Measurements from ENCODE around the gene AGAP2.
"Not testable (repeated sequence)": the region's sequence is repeated elsewhere in the genome, so short reads cannot be mapped to it uniquely, and the experiment has no call there.

AGAP2 gene

DNA sequence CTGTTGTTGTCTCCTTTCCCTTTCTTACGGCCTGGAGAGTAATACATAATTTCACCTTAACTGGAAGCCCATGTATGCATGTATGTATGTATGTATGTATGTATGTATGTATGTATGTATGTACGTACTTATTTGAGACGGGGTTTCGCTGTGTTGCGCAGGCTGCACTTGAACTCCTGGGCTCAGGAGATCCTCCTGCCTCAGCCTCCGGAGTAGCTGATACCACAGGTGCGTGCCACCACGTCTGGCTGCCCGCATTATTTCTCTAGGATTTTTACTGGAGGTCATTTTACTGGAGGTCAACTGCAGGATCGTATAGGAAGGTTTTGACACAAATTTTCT lies 45.3 kb downstream of the AGAP2 start:
- no peak for DNase-seq

DNA sequence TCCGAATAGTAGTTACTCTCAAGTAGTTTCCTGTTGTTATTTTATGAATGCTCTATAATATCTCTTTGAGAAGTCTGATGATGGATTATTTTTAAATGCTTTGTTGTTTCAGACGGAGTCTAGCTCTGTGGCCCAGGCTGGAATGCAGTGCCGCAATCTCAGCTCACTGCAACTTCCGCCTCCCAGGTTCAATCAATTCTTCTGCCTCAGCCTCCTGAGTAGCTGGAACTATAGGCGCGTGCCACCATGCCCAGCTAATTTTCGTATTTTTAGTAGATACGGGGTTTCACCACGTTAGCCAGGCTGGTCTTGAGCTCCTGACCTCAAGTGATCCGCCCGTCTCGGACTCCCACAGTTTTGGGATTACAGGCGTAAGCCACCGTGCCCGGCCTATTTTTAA lies 46.0 kb downstream of the AGAP2 start:
- DNase-seq = no peak

DNA sequence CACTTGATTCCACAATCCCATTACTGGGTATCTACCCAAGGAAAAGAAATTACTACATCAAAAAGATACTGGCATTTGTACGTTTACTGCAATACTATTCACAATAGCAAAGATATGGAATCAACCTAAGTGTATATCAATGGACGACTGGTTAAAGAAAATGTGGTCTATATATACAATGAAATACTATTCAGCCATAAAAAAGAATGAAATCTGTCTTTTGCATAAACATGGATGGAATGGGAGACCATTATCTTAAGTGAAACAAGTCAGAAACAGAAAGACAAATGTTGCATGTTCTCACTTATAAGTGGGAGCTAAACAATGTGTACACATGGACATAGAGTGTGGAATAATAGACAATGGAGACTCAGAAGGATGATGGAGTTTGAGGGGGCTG lies 49.6 kb downstream of the AGAP2 start:
- DNase-seq = no peak

DNA sequence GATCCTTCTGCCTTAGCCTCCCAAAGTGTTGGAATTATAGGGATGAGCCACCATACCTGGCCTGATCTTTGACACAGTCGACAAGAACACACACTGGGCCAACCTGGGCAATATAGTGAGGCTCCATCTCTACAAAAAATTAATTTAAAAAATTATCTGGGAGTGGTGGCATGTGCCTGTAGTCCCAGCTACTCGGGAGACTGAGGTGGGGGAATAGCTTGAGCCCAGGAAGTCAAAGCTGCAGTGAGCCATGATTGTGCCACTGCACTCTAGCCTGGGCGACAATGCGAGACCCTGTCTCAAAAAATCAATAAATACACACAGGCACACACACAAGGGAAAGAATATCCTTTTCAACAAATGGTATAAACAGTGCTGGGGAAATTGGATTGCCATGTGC lies 50.7 kb downstream of the AGAP2 start:
- no peak for DNase-seq

DNA sequence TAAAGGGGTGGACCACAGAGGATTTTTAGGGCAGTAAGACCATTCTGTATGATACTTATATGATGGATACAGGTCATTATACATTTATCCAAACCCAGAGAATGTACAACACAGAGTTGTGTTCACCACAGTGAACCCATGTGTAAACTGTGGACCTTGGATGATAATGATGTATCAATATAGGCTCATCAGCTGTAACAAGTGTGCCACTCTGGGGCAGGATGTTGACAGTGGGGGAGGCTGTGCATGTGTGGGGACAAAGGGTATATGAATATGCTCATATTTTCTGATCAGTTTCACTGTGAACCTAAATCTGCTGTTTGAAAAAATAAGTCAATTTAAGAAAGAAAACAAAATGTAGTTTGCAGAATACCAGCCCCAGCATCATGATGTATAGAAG lies 58.8 kb downstream of the AGAP2 start:
- no peak for DNase-seq

DNA sequence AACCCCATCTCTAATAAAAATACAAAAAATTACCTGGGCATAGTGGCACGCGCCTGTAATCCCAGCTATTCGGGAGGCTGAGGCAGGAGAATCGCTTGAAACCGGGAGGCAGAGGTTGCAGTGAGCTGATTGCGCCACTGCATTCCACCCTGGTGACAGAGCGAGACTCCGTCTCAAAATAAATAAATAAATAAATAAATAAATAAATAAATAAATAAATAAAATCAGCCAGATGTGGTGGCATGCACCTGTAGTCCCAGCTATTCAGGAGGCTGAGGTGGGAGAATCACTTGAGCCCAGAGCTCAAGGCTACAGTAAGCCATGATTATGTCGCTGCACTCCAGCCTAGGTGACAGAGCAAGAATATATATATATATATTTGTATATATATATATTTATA lies 60.6 kb downstream of the AGAP2 start:
- DNase-seq = not testable (repeated sequence)

DNA sequence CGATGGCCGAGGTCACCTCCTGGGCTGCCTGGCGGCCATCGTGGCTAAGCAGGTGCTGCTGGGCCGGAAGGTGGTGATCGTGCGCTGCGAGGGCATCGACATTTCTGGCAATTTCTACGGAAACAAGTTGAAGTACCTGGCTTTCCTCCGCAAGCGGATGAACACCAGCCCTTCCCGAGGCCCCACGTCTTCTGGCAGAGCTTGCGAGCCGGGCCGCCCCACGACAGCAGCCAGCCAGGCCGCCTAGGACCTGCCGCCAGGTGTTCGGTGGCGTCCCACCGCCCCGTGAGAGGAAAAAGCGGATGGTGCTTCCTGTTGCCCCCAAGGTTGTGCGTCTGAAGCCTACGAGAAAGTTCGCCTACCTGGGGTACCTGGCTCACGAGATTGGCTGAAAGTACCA lies 63.9 kb downstream of the AGAP2 start:
- no peak for DNase-seq

Data from effector CD8-positive, alpha-beta T cell (primary cell).